Smooth muscle cell (in vitro differentiated cells): ENCODE results near the gene ART3. TPM values are rescaled to one million over a fixed set of nuclear protein-coding genes. Genes with fewer than 3 reads are reported as not detected.

Experiments
- DNase-seq: peaks from one replicate; lab custom pipeline; 2025; ENCODE audit not compliant: unreplicated experiment; lab: John Stamatoyannopoulos, UW
- H2AFZ ChIP-seq: fragments of 200-600 bp; sonication (generic); 2 replicates; pipeline ENCODE4 v1.6.0; 2016; ENCODE audit warnings: antibody characterized with exemption, low read depth, mild to moderate bottlenecking
- H3F3A ChIP-seq: fragments of 200-600 bp; sonication (generic); 2 replicates; pipeline ENCODE4 v1.6.0; 2017; ENCODE audit warnings: antibody characterized with exemption, low read depth
- H3K27ac ChIP-seq: fragments of 200-600 bp; sonication (generic); 2 replicates; pipeline ENCODE4 v1.5.1; 2016; ENCODE audit warnings: low read depth, mild to moderate bottlenecking
- H3K27me3 ChIP-seq: fragments of 200-600 bp; sonication (generic); 2 replicates; pipeline ENCODE4 v1.6.1; 2016; ENCODE audit warnings: low read depth, mild to moderate bottlenecking
- H3K36me3 ChIP-seq: fragments of 200-600 bp; sonication (generic); 2 replicates; pipeline ENCODE4 v1.5.1; 2016; ENCODE audit warnings: low read depth
- H3K4me1 ChIP-seq: fragments of 200-600 bp; sonication (generic); 2 replicates; pipeline ENCODE4 v1.5.1; 2016; ENCODE audit warnings: low read depth
- H3K4me2 ChIP-seq: fragments of 200-600 bp; sonication (generic); 2 replicates; pipeline ENCODE4 v1.6.0; 2016; ENCODE audit warnings: mild to moderate bottlenecking
- H3K4me3 ChIP-seq: fragments of 200-600 bp; sonication (generic); 2 replicates; pipeline ENCODE4 v1.5.1; 2016; ENCODE audit warnings: mild to moderate bottlenecking
- H3K79me2 ChIP-seq: fragments of 200-600 bp; sonication (generic); 2 replicates; pipeline ENCODE4 v1.6.0; 2016; ENCODE audit warnings: low read depth, mild to moderate bottlenecking
- H3K9ac ChIP-seq: fragments of 200-600 bp; sonication (generic); 2 replicates; pipeline ENCODE4 v1.6.0; 2016; ENCODE audit warnings: low read depth
- H3K9me3 ChIP-seq: fragments of 200-600 bp; sonication (generic); replicated peaks from 2 replicates; pipeline ENCODE4 v1.5.1; 2016; ENCODE audit warnings: low read depth
- H4K20me1 ChIP-seq: fragments of 200-600 bp; sonication (generic); 2 replicates; pipeline ENCODE4 v1.6.0; 2016; ENCODE audit warnings: low read depth
- WGBS: methylation state at CpG from one replicate; pipeline ENCODE4 v1.1.7; 2016; ENCODE audit warnings: low lambda C conversion rate; 5-methylcytosine and 5-hydroxymethylcytosine counted together
- polyA plus RNA-seq: library from polyadenylated mRNA; unstranded; fragments of >200 nt; fragmentation: Nextera tagmentation; extraction: Ambion mirVana; gene quantifications from 2 replicates; pipeline ENCODE4 v1.2.1, GENCODE V29; 2016
- total RNA-seq: library from RNA; depleted of rRNA; stranded (reverse); fragments of >200 nt; gene quantifications from 2 replicates; pipeline ENCODE4 v1.2.3, GENCODE V29; 2014
- TF ChIP-seq, protein P1 (sequence below): fragments of 200-600 bp; sonication (generic); IDR thresholded peaks from 2 replicates; pipeline ENCODE4 v1.5.1; 2017; ENCODE audit warnings: borderline replicate concordance, mild to moderate bottlenecking, antibody characterized with exemption; ENCODE audit not compliant: insufficient read depth, poor library complexity, severe bottlenecking

ART3 gene
- total and polyA plus RNA-seq, 2 experiments from 2014 or later = 0.93 TPM; not detected in 1

DNA sequence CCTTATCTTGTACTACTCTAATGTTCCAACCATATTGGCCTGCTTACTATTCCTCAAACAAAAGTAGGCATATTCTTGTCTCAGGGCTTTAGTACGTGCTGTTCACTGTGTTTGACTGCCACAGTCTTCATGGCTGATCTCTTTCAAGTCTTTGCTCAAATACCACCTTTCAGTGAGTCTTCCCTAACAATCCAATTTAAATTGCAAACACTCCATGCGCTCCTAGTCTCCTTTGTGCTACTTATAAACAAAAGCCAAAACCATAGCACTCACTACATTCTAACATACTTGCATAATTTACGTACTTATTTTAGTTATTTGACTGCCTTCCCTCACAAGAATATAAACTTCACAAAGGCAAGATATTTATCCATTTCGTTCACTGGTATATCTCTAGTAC is 1.7 kb upstream of the ART3 start:
- H3F3A ChIP-seq = peaks cover 7% of the 10 kb centered on the region
- no peak overlapping the region for H3K4me3 ChIP-seq
- H3K36me3 ChIP-seq = no peaks in the 10 kb centered on the region
- H3K27me3 ChIP-seq = no peaks in the 10 kb centered on the region
- H3K27ac ChIP-seq = no peak overlapping the region
- no peaks in the 10 kb centered on the region for H4K20me1 ChIP-seq
- TF ChIP-seq, protein P1, sequence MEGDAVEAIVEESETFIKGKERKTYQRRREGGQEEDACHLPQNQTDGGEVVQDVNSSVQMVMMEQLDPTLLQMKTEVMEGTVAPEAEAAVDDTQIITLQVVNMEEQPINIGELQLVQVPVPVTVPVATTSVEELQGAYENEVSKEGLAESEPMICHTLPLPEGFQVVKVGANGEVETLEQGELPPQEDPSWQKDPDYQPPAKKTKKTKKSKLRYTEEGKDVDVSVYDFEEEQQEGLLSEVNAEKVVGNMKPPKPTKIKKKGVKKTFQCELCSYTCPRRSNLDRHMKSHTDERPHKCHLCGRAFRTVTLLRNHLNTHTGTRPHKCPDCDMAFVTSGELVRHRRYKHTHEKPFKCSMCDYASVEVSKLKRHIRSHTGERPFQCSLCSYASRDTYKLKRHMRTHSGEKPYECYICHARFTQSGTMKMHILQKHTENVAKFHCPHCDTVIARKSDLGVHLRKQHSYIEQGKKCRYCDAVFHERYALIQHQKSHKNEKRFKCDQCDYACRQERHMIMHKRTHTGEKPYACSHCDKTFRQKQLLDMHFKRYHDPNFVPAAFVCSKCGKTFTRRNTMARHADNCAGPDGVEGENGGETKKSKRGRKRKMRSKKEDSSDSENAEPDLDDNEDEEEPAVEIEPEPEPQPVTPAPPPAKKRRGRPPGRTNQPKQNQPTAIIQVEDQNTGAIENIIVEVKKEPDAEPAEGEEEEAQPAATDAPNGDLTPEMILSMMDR = no peak
- H3K9me3 ChIP-seq = no peaks in the 10 kb centered on the region
- 71% methylated on average over 4 of the region's 4 CpGs for WGBS
- H3K4me2 ChIP-seq = no peak overlapping the region
- H3K4me1 ChIP-seq = no peaks in the 10 kb centered on the region
- H2AFZ ChIP-seq = peak overlapping the region; percentile 28
- no peaks in the 10 kb centered on the region for H3K79me2 ChIP-seq
- H3K9ac ChIP-seq = no peak overlapping the region
- DNase-seq = no peak

DNA sequence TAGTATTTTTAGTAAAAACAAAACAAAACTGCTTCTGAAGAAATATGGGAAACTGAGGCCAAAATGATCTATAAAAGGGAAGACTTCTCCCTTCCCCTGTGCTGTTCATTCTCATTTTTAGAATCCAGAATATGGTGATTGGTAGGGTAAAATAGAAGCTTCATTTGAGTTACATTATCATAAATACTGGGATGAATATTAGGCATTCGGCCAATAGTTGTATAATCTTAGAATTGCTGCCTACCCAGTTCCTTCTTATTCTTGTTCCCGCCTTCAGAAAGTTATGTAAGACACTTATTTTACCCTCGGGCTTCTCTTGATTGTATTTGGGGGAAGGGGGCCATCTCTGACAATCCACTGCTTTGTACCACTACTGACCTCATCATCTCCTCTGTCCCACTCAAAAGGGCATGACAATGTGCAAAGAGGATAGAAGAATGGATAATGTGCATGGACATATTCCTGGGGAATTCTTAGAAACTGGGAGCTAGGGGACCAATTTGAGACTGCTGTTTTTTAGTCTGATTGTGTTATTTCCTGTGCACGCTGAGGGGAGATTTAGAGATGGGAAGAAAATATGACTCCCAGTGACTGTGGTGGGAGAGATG is 588 bp downstream of the ART3 start:
- Histone ChIP-seq H2AFZ (no peak overlapping the region), H3K36me3 (no peaks in the 10 kb centered on the region), H3K9me3 (no peaks in the 10 kb centered on the region), H3F3A (peaks cover 7% of the 10 kb centered on the region), H3K27ac (no peak overlapping the region), H3K79me2 (no peaks in the 10 kb centered on the region), H3K27me3 (peaks cover 8% of the 10 kb centered on the region), H3K4me3 (no peak overlapping the region), H3K4me2 (no peak overlapping the region), H3K4me1 (no peaks in the 10 kb centered on the region), H4K20me1 (no peaks in the 10 kb centered on the region), H3K9ac (no peak overlapping the region)
- no peak for DNase-seq
- 90% methylated on average over 4 of the region's 4 CpGs for WGBS
- TF ChIP-seq, protein P1 = no peak

DNA sequence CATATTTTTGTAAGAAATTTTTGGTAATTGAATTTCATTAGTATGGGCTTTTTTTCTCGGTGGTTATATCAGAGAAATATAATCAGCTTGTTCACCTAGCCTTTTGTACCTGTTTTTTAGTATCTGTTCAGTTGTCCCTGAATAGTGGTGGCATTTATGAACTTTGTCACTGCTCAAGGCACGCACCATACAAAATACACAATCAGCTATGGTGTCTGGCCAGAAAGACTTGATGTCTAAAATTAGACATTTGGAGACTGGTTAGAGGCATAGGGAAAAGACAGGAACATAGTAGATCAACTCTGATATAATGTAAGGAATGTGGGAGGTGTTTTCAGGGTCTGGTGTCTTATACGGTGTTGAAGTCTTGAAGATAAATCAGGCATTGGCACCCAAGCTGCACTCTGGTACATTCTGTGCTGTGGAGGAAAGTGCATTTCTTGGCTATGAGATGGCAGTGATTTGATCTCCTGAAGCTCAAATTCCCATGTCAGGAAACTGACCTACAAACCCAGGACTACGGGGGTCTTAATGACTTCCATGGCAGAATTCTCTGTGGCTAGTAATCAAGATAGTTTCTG is 3.6 kb downstream of the ART3 start:
- H3K4me3 ChIP-seq = no peak overlapping the region
- H3K27me3 ChIP-seq = peaks cover 8% of the 10 kb centered on the region
- H3K9ac ChIP-seq = no peak overlapping the region
- TF ChIP-seq, protein P1 = no peak
- H3K9me3 ChIP-seq = no peaks in the 10 kb centered on the region
- peaks cover 7% of the 10 kb centered on the region for H3F3A ChIP-seq
- no peaks in the 10 kb centered on the region for H3K4me1 ChIP-seq
- no peak overlapping the region for H3K27ac ChIP-seq
- H2AFZ ChIP-seq = no peak overlapping the region
- no peak overlapping the region for H3K4me2 ChIP-seq
- 84% methylated on average over 4 of the region's 4 CpGs for WGBS
- H3K79me2 ChIP-seq = no peaks in the 10 kb centered on the region
- H4K20me1 ChIP-seq = no peaks in the 10 kb centered on the region
- DNase-seq = no peak
- no peaks in the 10 kb centered on the region for H3K36me3 ChIP-seq
